WTC11 (cell line): ENCODE data around the gene ABHD13. TPM values are rescaled to one million over a fixed set of nuclear protein-coding genes. Genes with fewer than 3 reads are reported as not detected.
A peak's percentile ranks its signal among the peaks of the same experiment; 100 is the strongest.

Experiments
- ATAC-seq: fragments of 200-7000 bp; cut with Tn5 transposase; 2 replicates; pipeline ENCODE4 v1.10.0; 2021; ENCODE audit warnings: mild to moderate bottlenecking, moderate library complexity
- CTCF ChIA-PET: fragments of 300-600 bp; sonication (Branson Sonifier 250); formaldehyde crosslinking; loops from one replicate; lab custom pipeline; 2021; ENCODE audit warnings: antibody characterized with exemption; lab: Charles Lee
- POLR2A ChIA-PET: fragments of 350-600 bp; sonication (Branson Sonifier 250); formaldehyde crosslinking; loops from one replicate; lab custom pipeline; 2021; ENCODE audit warnings: antibody characterized with exemption; lab: Charles Lee
- DNase-seq: peaks from one replicate; pipeline ENCODE4 v3.0.0; 2021; ENCODE audit warnings: low spot score
- H3K27ac Mint-ChIP-seq: 2 replicates; pipeline ENCODE4 v1.8.0; 2021; ENCODE audit warnings: mixed read lengths
- H3K27me3 Mint-ChIP-seq: 2 replicates; pipeline ENCODE4 v1.8.0; 2021; ENCODE audit warnings: low read depth, mild to moderate bottlenecking, moderate library complexity, mixed read lengths
- H3K36me3 Mint-ChIP-seq: 2 replicates; pipeline ENCODE4 v1.8.0; 2021; ENCODE audit warnings: mixed read lengths
- H3K4me1 Mint-ChIP-seq: 2 replicates; pipeline ENCODE4 v1.8.0; 2022; ENCODE audit warnings: mixed read lengths
- H3K4me3 Mint-ChIP-seq: 2 replicates; pipeline ENCODE4 v1.8.0; 2021; ENCODE audit warnings: mild to moderate bottlenecking, moderate library complexity, mixed read lengths
- H3K9me3 Mint-ChIP-seq: 2 replicates; pipeline ENCODE4 v1.8.0; 2021; ENCODE audit warnings: mixed read lengths
- ESRRA ChIP-seq: sonication (generic); formaldehyde crosslinking; IDR thresholded peaks from 2 replicates; pipeline ENCODE4 v1.8.1; 2022; ENCODE audit warnings: mild to moderate bottlenecking, missing genetic modification reagents, borderline replicate concordance
- ETV6 ChIP-seq: sonication (generic); formaldehyde crosslinking; IDR thresholded peaks from 2 replicates; pipeline ENCODE4 v1.8.1; 2022; ENCODE audit warnings: mild to moderate bottlenecking, missing genetic modification reagents
- FOXK1 ChIP-seq: sonication (generic); formaldehyde crosslinking; IDR thresholded peaks from 2 replicates; pipeline ENCODE4 v1.8.0; 2022; ENCODE audit warnings: mild to moderate bottlenecking, moderate library complexity, missing genetic modification reagents
- GTF2I ChIP-seq: fragments of 250-450 bp; sonication (Bioruptor Pico); conservative IDR thresholded peaks from 2 replicates; pipeline ENCODE4 v1.4.0; 2021; ENCODE audit warnings: mild to moderate bottlenecking
- HMGA2 ChIP-seq: fragments of 250-450 bp; sonication (Bioruptor Pico); IDR thresholded peaks from 2 replicates; pipeline ENCODE4 v1.4.0; 2021; ENCODE audit warnings: mild to moderate bottlenecking, moderate library complexity
- JAZF1 ChIP-seq: fragments of 250-450 bp; sonication (Bioruptor Pico); IDR thresholded peaks from 2 replicates; pipeline ENCODE4 v1.9.0; 2021; ENCODE audit warnings: moderate library complexity, mild to moderate bottlenecking, inconsistent platforms
- NFE2L1 ChIP-seq: sonication (generic); formaldehyde crosslinking; IDR thresholded peaks from 2 replicates; pipeline ENCODE4 v1.8.1; 2023; ENCODE audit warnings: missing genetic modification reagents
- NR2C2 ChIP-seq: sonication (generic); formaldehyde crosslinking; IDR thresholded peaks from 2 replicates; pipeline ENCODE4 v1.8.0; 2022; ENCODE audit warnings: mild to moderate bottlenecking, missing genetic modification reagents
- OVOL2 ChIP-seq: fragments of 250-450 bp; sonication (Bioruptor Pico); IDR thresholded peaks from 2 replicates; pipeline ENCODE4 v1.9.0; 2021; ENCODE audit warnings: mild to moderate bottlenecking, borderline replicate concordance
- SMAD3 ChIP-seq: sonication (generic); formaldehyde crosslinking; IDR thresholded peaks from 2 replicates; pipeline ENCODE4 v1.8.0; 2022; ENCODE audit warnings: missing genetic modification reagents, mild to moderate bottlenecking, borderline replicate concordance
- SOX15 ChIP-seq: fragments of 250-450 bp; sonication (Bioruptor Pico); IDR thresholded peaks from 2 replicates; pipeline ENCODE4 v1.9.0; 2021; ENCODE audit warnings: mild to moderate bottlenecking
- TP53 ChIP-seq: sonication (generic); formaldehyde crosslinking; IDR thresholded peaks from 2 replicates; pipeline ENCODE4 v1.8.1; 2023; ENCODE audit warnings: mild to moderate bottlenecking, missing genetic modification reagents
- ZNF219 ChIP-seq: sonication (generic); formaldehyde crosslinking; IDR thresholded peaks from 2 replicates; pipeline ENCODE4 v1.8.0; 2023; ENCODE audit warnings: missing genetic modification reagents, mild to moderate bottlenecking, borderline replicate concordance
- total RNA-seq: library from RNA; stranded (reverse); gene quantifications from 3 replicates; pipeline ENCODE4 v1.2.3, GENCODE V29; 2021
- TF ChIP-seq, protein P1 (sequence below): sonication (generic); formaldehyde crosslinking; IDR thresholded peaks from 2 replicates; pipeline ENCODE4 v1.8.0; 2022; ENCODE audit warnings: mild to moderate bottlenecking, missing genetic modification reagents
- TF ChIP-seq, protein P2 (sequence below): fragments of 250-450 bp; sonication (Bioruptor Pico); IDR thresholded peaks from 2 replicates; pipeline ENCODE4 v1.9.0; 2021; ENCODE audit warnings: moderate library complexity, mild to moderate bottlenecking, inconsistent platforms, borderline replicate concordance
- TF ChIP-seq, protein P3 (sequence below): fragments of 250-450 bp; sonication (Bioruptor Pico); IDR thresholded peaks from 2 replicates; pipeline ENCODE4 v1.9.0; 2021; ENCODE audit warnings: mild to moderate bottlenecking, borderline replicate concordance
- TF ChIP-seq, protein P4 (sequence below): sonication (generic); formaldehyde crosslinking; IDR thresholded peaks from 2 replicates; pipeline ENCODE4 v1.8.1; 2023; ENCODE audit warnings: mild to moderate bottlenecking, missing genetic modification reagents
- TF ChIP-seq, protein P5 (sequence below): sonication (generic); formaldehyde crosslinking; IDR thresholded peaks from 2 replicates; pipeline ENCODE4 v1.8.1; 2022; ENCODE audit warnings: missing genetic modification reagents, borderline replicate concordance
- TF ChIP-seq, protein P6 (sequence below): fragments of 200-600 bp; IDR thresholded peaks from 2 replicates; pipeline ENCODE4 v1.8.0; 2022; ENCODE audit warnings: antibody characterized with exemption
- TF ChIP-seq, protein P7 (sequence below): sonication (generic); formaldehyde crosslinking; IDR thresholded peaks from 2 replicates; pipeline ENCODE4 v1.8.0; 2023; ENCODE audit warnings: missing genetic modification reagents, mild to moderate bottlenecking, borderline replicate concordance

The ABHD13 gene
- total RNA-seq, 1 experiment from 2014 or later, result 5.4 TPM

DNA sequence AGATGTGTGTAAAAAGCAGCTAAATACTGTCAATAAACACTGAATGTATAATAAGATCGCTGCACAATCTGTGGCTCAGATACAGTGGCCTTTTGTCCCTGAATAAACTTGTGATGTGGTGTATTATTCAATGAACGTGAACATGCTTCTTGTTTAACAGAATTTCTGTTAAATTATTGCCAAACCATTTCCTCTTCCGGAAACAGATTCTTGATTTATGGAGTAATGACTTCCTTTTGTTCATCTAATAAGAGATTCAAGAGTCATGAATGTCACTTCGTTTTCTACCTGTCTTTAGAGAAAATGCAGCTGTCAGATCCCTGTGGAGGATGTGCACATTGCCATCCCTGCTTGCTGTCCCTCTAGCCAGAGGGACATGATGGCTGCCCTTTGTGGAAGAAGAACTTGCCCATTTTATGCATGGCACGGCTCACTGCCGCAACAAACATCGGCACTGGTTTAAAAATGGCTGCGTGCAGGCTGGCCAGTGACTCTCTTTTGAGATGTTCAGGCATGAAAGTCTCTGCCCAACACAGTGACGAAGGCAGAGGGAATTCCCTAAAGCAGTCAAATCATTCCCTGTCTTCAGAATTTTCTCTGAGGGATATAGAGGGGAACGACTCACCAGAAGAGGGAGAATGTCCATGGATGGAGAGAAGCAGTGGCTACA, 48.3 kb downstream of the ABHD13 start:
- CTCF ChIA-PET, result no interaction called here
- H3K27me3 Mint-ChIP-seq, result no peaks in the 10 kb centered on the region
- ATAC-seq (no peak), DNase-seq (no peak)
- H3K9me3 Mint-ChIP-seq, result no peaks in the 10 kb centered on the region
- no peak for TF ChIP-seq HMGA2
- TF ChIP-seq, protein P1, sequence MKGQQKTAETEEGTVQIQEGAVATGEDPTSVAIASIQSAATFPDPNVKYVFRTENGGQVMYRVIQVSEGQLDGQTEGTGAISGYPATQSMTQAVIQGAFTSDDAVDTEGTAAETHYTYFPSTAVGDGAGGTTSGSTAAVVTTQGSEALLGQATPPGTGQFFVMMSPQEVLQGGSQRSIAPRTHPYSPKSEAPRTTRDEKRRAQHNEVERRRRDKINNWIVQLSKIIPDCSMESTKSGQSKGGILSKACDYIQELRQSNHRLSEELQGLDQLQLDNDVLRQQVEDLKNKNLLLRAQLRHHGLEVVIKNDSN (CRISPR knock-in tag), result no peak
- no peak for TF ChIP-seq ESRRA (CRISPR knock-in tag)
- TF ChIP-seq JAZF1 (CRISPR knock-in tag), result no peak
- TF ChIP-seq ETV6 (CRISPR knock-in tag), result no peak
- TF ChIP-seq, protein P2, sequence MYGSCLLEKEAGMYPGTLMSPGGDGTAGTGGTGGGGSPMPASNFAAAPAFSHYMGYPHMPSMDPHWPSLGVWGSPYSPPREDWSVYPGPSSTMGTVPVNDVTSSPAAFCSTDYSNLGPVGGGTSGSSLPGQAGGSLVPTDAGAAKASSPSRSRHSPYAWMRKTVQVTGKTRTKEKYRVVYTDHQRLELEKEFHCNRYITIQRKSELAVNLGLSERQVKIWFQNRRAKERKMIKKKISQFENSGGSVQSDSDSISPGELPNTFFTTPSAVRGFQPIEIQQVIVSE, result no peak
- TF ChIP-seq, protein P3, sequence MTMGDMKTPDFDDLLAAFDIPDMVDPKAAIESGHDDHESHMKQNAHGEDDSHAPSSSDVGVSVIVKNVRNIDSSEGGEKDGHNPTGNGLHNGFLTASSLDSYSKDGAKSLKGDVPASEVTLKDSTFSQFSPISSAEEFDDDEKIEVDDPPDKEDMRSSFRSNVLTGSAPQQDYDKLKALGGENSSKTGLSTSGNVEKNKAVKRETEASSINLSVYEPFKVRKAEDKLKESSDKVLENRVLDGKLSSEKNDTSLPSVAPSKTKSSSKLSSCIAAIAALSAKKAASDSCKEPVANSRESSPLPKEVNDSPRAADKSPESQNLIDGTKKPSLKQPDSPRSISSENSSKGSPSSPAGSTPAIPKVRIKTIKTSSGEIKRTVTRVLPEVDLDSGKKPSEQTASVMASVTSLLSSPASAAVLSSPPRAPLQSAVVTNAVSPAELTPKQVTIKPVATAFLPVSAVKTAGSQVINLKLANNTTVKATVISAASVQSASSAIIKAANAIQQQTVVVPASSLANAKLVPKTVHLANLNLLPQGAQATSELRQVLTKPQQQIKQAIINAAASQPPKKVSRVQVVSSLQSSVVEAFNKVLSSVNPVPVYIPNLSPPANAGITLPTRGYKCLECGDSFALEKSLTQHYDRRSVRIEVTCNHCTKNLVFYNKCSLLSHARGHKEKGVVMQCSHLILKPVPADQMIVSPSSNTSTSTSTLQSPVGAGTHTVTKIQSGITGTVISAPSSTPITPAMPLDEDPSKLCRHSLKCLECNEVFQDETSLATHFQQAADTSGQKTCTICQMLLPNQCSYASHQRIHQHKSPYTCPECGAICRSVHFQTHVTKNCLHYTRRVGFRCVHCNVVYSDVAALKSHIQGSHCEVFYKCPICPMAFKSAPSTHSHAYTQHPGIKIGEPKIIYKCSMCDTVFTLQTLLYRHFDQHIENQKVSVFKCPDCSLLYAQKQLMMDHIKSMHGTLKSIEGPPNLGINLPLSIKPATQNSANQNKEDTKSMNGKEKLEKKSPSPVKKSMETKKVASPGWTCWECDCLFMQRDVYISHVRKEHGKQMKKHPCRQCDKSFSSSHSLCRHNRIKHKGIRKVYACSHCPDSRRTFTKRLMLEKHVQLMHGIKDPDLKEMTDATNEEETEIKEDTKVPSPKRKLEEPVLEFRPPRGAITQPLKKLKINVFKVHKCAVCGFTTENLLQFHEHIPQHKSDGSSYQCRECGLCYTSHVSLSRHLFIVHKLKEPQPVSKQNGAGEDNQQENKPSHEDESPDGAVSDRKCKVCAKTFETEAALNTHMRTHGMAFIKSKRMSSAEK (CRISPR knock-in tag), result no peak
- no peak for TF ChIP-seq SMAD3 (CRISPR knock-in tag)
- TF ChIP-seq SOX15 (CRISPR knock-in tag), result no peak
- TF ChIP-seq, protein P4, sequence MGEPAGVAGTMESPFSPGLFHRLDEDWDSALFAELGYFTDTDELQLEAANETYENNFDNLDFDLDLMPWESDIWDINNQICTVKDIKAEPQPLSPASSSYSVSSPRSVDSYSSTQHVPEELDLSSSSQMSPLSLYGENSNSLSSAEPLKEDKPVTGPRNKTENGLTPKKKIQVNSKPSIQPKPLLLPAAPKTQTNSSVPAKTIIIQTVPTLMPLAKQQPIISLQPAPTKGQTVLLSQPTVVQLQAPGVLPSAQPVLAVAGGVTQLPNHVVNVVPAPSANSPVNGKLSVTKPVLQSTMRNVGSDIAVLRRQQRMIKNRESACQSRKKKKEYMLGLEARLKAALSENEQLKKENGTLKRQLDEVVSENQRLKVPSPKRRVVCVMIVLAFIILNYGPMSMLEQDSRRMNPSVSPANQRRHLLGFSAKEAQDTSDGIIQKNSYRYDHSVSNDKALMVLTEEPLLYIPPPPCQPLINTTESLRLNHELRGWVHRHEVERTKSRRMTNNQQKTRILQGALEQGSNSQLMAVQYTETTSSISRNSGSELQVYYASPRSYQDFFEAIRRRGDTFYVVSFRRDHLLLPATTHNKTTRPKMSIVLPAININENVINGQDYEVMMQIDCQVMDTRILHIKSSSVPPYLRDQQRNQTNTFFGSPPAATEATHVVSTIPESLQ (CRISPR knock-in tag), result no peak
- TF ChIP-seq, protein P5, sequence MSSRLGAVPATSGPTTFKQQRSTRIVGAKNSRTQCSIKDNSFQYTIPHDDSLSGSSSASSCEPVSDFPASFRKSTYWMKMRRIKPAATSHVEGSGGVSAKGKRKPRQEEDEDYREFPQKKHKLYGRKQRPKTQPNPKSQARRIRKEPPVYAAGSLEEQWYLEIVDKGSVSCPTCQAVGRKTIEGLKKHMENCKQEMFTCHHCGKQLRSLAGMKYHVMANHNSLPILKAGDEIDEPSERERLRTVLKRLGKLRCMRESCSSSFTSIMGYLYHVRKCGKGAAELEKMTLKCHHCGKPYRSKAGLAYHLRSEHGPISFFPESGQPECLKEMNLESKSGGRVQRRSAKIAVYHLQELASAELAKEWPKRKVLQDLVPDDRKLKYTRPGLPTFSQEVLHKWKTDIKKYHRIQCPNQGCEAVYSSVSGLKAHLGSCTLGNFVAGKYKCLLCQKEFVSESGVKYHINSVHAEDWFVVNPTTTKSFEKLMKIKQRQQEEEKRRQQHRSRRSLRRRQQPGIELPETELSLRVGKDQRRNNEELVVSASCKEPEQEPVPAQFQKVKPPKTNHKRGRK (CRISPR knock-in tag), result no peak
- no peak for TF ChIP-seq FOXK1 (CRISPR knock-in tag)
- TF ChIP-seq GTF2I (CRISPR knock-in tag), result no peak
- TF ChIP-seq NR2C2 (CRISPR knock-in tag), result no peak
- TF ChIP-seq ZNF219 (CRISPR knock-in tag), result no peak
- TF ChIP-seq, protein P6, sequence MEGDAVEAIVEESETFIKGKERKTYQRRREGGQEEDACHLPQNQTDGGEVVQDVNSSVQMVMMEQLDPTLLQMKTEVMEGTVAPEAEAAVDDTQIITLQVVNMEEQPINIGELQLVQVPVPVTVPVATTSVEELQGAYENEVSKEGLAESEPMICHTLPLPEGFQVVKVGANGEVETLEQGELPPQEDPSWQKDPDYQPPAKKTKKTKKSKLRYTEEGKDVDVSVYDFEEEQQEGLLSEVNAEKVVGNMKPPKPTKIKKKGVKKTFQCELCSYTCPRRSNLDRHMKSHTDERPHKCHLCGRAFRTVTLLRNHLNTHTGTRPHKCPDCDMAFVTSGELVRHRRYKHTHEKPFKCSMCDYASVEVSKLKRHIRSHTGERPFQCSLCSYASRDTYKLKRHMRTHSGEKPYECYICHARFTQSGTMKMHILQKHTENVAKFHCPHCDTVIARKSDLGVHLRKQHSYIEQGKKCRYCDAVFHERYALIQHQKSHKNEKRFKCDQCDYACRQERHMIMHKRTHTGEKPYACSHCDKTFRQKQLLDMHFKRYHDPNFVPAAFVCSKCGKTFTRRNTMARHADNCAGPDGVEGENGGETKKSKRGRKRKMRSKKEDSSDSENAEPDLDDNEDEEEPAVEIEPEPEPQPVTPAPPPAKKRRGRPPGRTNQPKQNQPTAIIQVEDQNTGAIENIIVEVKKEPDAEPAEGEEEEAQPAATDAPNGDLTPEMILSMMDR, result no peak
- TF ChIP-seq, protein P7, sequence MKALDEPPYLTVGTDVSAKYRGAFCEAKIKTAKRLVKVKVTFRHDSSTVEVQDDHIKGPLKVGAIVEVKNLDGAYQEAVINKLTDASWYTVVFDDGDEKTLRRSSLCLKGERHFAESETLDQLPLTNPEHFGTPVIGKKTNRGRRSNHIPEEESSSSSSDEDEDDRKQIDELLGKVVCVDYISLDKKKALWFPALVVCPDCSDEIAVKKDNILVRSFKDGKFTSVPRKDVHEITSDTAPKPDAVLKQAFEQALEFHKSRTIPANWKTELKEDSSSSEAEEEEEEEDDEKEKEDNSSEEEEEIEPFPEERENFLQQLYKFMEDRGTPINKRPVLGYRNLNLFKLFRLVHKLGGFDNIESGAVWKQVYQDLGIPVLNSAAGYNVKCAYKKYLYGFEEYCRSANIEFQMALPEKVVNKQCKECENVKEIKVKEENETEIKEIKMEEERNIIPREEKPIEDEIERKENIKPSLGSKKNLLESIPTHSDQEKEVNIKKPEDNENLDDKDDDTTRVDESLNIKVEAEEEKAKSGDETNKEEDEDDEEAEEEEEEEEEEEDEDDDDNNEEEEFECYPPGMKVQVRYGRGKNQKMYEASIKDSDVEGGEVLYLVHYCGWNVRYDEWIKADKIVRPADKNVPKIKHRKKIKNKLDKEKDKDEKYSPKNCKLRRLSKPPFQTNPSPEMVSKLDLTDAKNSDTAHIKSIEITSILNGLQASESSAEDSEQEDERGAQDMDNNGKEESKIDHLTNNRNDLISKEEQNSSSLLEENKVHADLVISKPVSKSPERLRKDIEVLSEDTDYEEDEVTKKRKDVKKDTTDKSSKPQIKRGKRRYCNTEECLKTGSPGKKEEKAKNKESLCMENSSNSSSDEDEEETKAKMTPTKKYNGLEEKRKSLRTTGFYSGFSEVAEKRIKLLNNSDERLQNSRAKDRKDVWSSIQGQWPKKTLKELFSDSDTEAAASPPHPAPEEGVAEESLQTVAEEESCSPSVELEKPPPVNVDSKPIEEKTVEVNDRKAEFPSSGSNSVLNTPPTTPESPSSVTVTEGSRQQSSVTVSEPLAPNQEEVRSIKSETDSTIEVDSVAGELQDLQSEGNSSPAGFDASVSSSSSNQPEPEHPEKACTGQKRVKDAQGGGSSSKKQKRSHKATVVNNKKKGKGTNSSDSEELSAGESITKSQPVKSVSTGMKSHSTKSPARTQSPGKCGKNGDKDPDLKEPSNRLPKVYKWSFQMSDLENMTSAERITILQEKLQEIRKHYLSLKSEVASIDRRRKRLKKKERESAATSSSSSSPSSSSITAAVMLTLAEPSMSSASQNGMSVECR (CRISPR knock-in tag), result no peak
- TF ChIP-seq TP53, result no peak
- TF ChIP-seq NFE2L1 (CRISPR knock-in tag), result no peak
- no peak for TF ChIP-seq OVOL2
- H3K36me3 Mint-ChIP-seq, result no peaks in the 10 kb centered on the region
- POLR2A ChIA-PET, result no interaction called here
- H3K4me1 Mint-ChIP-seq, result peaks cover 11% of the 10 kb centered on the region
- H3K27ac Mint-ChIP-seq, result 0 out of 2 replicates have a peak overlapping the region, but pooled peaks have one; percentile 26
- H3K4me3 Mint-ChIP-seq, result no peak overlapping the region
